Neutrophil (primary cell): ENCODE results near the gene SPCS3.

Experiments used
- H3K27ac ChIP-seq: fragments of 200-600 bp; sonication (generic); 2 replicates; pipeline ENCODE4 v1.5.1; 2016; ENCODE audit warnings: mild to moderate bottlenecking, moderate library complexity
- H3K27me3 ChIP-seq: fragments of 200-600 bp; sonication (generic); 2 replicates; pipeline ENCODE4 v1.6.0; 2016; ENCODE audit warnings: mild to moderate bottlenecking
- H3K36me3 ChIP-seq: fragments of 200-600 bp; sonication (generic); 2 replicates; pipeline ENCODE4 v1.5.1; 2017
- H3K4me1 ChIP-seq, 2 experiments: fragments of 200-600 bp in 1 of 2; sonication (generic) in 1 of 2; 1 replicate in 1 of 2; 2 replicates in 1 of 2; pipeline versions ENCODE4 v1.5.1 to v1.6.1; 2013 to 2016; ENCODE audit warnings: low read depth in 1 of 2, low read length in 1 of 2, mild to moderate bottlenecking in 1 of 2, moderate library complexity in 1 of 2; ENCODE audit not compliant: control insufficient read depth in 1 of 2, insufficient read depth in 1 of 2
- H3K4me3 ChIP-seq, 2 experiments: fragments of 200-600 bp in 1 of 2; sonication (generic) in 1 of 2; 1 replicate in 1 of 2; 2 replicates in 1 of 2; pipeline ENCODE4 v1.5.1; 2013 to 2016; ENCODE audit warnings: low read depth in 1 of 2, low read length in 1 of 2, mild to moderate bottlenecking in 1 of 2, moderate library complexity in 1 of 2
- H3K9me3 ChIP-seq: fragments of 200-600 bp; sonication (generic); 2 replicates; pipeline ENCODE4 v1.5.1; 2016
- CTCF ChIP-seq: fragments of 200-600 bp; sonication (generic); IDR thresholded peaks from 2 replicates; pipeline ENCODE4 v1.5.1; 2016; ENCODE audit warnings: antibody characterized with exemption

SPCS3 gene

GRCh38 chr4:176363072-176363471 is 43.3 kb downstream of the SPCS3 start:
- H3K27me3 ChIP-seq: no peaks in the 10 kb centered on the region
- TF ChIP-seq CTCF: no peak

GRCh38 chr4:176367771-176368465 is 48.2 kb downstream of the SPCS3 start:
- no peak for TF ChIP-seq CTCF
- no peaks in the 10 kb centered on the region for H3K4me1 ChIP-seq

More at GRCh38 chr4:176363072-176363471, 43.3 kb downstream of the SPCS3 start:
- Histone ChIP-seq H3K36me3 (no peaks in the 10 kb centered on the region), H3K27ac (no peak overlapping the region), H3K9me3 (no peaks in the 10 kb centered on the region), H3K4me3 (no peak overlapping the region), H3K4me1 (no peaks in the 10 kb centered on the region)

GRCh38 chr4:176376032-176376614 is 56.4 kb downstream of the SPCS3 start:
- H3K27me3 ChIP-seq: no peaks in the 10 kb centered on the region
- H3K36me3 ChIP-seq: no peaks in the 10 kb centered on the region
- no peak overlapping the region for H3K27ac ChIP-seq
- H3K4me1 ChIP-seq: no peaks in the 10 kb centered on the region
- no peaks in the 10 kb centered on the region for H3K9me3 ChIP-seq
- TF ChIP-seq CTCF: no peak
- H3K4me3 ChIP-seq: no peak overlapping the region

More at GRCh38 chr4:176367771-176368465, 48.2 kb downstream of the SPCS3 start:
- Histone ChIP-seq H3K4me3 (no peak overlapping the region), H3K9me3 (no peaks in the 10 kb centered on the region), H3K27ac (no peak overlapping the region), H3K27me3 (no peaks in the 10 kb centered on the region), H3K36me3 (no peaks in the 10 kb centered on the region)

GRCh38 chr4:176377780-176378179 is 58.0 kb downstream of the SPCS3 start:
- H3K36me3 ChIP-seq: no peaks in the 10 kb centered on the region
- H3K27me3 ChIP-seq: no peaks in the 10 kb centered on the region
- no peak overlapping the region for H3K27ac ChIP-seq
- H3K4me1 ChIP-seq: no peaks in the 10 kb centered on the region
- no peak for TF ChIP-seq CTCF
- no peak overlapping the region for H3K4me3 ChIP-seq
- H3K9me3 ChIP-seq: no peaks in the 10 kb centered on the region

- Histone ChIP-seq H3K36me3 (no peaks in the 10 kb centered on the region), H3K9me3 (no peaks in the 10 kb centered on the region), H3K27ac (no peak overlapping the region), H3K4me3 (no peak overlapping the region), H3K4me1 (no peaks in the 10 kb centered on the region), H3K27me3 (peaks cover 4% of the 10 kb centered on the region)
- TF ChIP-seq CTCF: no peak
Measured at GRCh38 chr4:176380352-176381157, 60.8 kb downstream of the SPCS3 start.
